C4-2B (cell line): Measurements from ENCODE around the gene CBX1.

ENCODE experiments used
- CTCF ChIP-seq: fragments of 450-650 bp; conservative IDR thresholded peaks from 2 replicates; pipeline ENCODE4 v1.5.1; 2017; ENCODE audit warnings: mild to moderate bottlenecking
- ZFX ChIP-seq: fragments of 450-650 bp; IDR thresholded peaks from 2 replicates; pipeline ENCODE4 v1.6.1; 2017

- TF ChIP-seq CTCF (no peak), ZFX (no peak)
Measured at GRCh38 chr17:48070195-48070594, 31.1 kb downstream of the CBX1 start.
